Left lung (tissue), 10 donors: ENCODE results near the gene PNKP. TPM values are rescaled to one million over a fixed set of nuclear protein-coding genes. Genes with fewer than 3 reads are reported as not detected.
A peak's percentile ranks its signal among the peaks of the same experiment; 100 is the strongest.

Experiments used
- ATAC-seq: fragments of 200-7000 bp; cut with Tn5 transposase; one replicate; pipeline ENCODE4 v1.9.1; 2020; ENCODE audit warnings: moderate library complexity
- DNase-seq, 4 donors: peaks; one replicate each; pipeline ENCODE4 v3.0.0-alpha.2; 2013 to 2020
- H3K27ac ChIP-seq, 2 donors: fragments of 200-600 bp; sonication (generic) in 1 of 2; one replicate each; pipeline versions ENCODE4 v1.5.0 to v1.8.0; 2020 to 2021
- H3K27me3 ChIP-seq, 2 donors: fragments of 200-600 bp; sonication (generic) in 1 of 2; one replicate each; pipeline versions ENCODE4 v1.5.0 to v1.8.0; 2020 to 2021
- H3K36me3 ChIP-seq, 2 donors: fragments of 200-600 bp; sonication (generic) in 1 of 2; one replicate each; pipeline versions ENCODE4 v1.5.0 to v1.8.0; 2020 to 2021
- H3K4me1 ChIP-seq, 2 donors: fragments of 200-600 bp; one replicate each; pipeline ENCODE4 v1.8.0; 2021
- H3K4me3 ChIP-seq, 2 donors: fragments of 200-600 bp; sonication (generic) in 1 of 2; one replicate each; pipeline versions ENCODE4 v1.5.0 to v1.8.0; 2020 to 2021; ENCODE audit warnings: mild to moderate bottlenecking in 1 of 2
- H3K9me3 ChIP-seq, 2 donors: fragments of 200-600 bp; sonication (generic) in 1 of 2; one replicate each; pipeline versions ENCODE4 v1.5.0 to v1.8.0; 2020 to 2021
- intact Hi-C, 2 donors: fragments of 100-400 bp; cut with DNase I; formaldehyde crosslinking; loops; one replicate each; pipeline versions ENCODE4 v1.11.2 to v1.14.2; 2022
- polyA plus RNA-seq, 6 donors: library from polyadenylated mRNA; unstranded; fragments of 120-200 nt; gene quantifications; one replicate each; pipeline ENCODE4 v1.2.1, GENCODE V29; 2013; ENCODE audit not compliant: insufficient read length in 6 of 6
- total RNA-seq, 2 donors: library from RNA; stranded (reverse); fragmentation: NEBNext Ultra II Directional; extraction: Animal tissue kit (Norgen Biotek cat#: 25700); gene quantifications; one replicate each; pipeline ENCODE4 v1.2.1, GENCODE V29; 2021
- TF ChIP-seq, protein P1 (sequence below), 2 donors: fragments of 200-600 bp; sonication (generic) in 1 of 2; IDR thresholded peaks; one replicate each; pipeline versions ENCODE4 v1.5.0 to v1.8.0; 2021; ENCODE audit warnings: antibody characterized with exemption in 2 of 2
- donor health status: DM: no; HTN: yes; CAD: no.
- donor health status: DM: no; HTN: no; CAD: no.

Gene PNKP
- total and polyA plus RNA-seq, 8 donors = 56.8 to 89.5 (median 66.3) TPM

DNA sequence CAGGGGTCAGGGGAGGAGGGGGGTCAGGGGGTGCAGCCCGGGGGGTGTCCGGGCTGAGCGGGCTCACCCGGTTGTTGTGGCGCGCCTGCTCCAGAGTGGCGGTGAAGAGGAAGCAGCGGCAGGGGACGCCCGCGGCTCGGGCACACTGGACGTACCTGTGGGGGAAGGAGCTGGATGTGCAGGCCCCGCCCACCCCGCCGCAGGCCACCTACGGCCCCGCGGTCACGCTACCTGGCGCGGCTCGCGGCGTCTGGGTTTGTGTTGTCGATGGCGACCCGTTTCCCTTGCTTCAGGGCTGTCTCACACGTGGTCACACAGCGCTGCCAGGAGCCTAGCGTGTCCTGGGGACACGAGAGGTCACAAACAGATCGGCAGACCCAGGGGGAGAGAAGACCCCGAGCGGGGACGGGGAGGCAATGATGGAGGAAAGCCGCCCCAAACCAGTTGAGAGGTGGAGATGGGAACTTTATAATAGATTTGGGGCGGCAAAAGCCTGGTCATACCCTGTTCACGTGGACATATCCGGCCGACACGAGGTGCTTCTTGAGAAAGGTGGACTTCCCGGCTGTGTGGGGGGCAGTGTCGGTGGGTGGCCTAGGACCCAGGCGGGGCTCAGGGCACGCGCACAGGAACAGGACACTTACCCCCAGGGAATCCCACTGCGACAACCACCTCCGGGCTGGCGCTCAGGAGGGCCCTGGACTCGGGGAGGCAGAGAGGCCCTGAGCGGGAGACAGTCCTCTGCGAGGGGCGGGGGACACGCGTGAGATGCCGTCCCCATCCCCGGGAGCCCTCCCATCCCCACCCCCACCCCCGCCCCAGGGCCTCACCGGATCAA is 5.6 kb downstream of the PNKP start:
- Histone ChIP-seq H3K9me3 (no peaks in the 10 kb centered on the region), H3K27me3 (no peaks in the 10 kb centered on the region), H3K36me3 (peaks cover 0 to 83% of the 10 kb centered on the region in 2 donors), H3K4me3 (no peak overlapping the region), H3K4me1 (peaks cover 18 to 23% of the 10 kb centered on the region in 2 donors), H3K27ac (no peak overlapping the region)
- DNase-seq (peak in 2 of 4 donors; percentile 36 to 79), ATAC-seq (no peak)
- intact Hi-C loops = no loop called here
- TF ChIP-seq, protein P1, sequence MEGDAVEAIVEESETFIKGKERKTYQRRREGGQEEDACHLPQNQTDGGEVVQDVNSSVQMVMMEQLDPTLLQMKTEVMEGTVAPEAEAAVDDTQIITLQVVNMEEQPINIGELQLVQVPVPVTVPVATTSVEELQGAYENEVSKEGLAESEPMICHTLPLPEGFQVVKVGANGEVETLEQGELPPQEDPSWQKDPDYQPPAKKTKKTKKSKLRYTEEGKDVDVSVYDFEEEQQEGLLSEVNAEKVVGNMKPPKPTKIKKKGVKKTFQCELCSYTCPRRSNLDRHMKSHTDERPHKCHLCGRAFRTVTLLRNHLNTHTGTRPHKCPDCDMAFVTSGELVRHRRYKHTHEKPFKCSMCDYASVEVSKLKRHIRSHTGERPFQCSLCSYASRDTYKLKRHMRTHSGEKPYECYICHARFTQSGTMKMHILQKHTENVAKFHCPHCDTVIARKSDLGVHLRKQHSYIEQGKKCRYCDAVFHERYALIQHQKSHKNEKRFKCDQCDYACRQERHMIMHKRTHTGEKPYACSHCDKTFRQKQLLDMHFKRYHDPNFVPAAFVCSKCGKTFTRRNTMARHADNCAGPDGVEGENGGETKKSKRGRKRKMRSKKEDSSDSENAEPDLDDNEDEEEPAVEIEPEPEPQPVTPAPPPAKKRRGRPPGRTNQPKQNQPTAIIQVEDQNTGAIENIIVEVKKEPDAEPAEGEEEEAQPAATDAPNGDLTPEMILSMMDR (IDR thresholded peaks at IDR 0.05) = no peak

GRCh38 chr19:49861107-49861506 is 6.3 kb downstream of the PNKP start:
- ATAC-seq (peak; percentile 42), DNase-seq (peak in 3 of 4 donors; percentile 42 to 82 (median 66))
- Histone ChIP-seq H3K36me3 (peaks cover 0 to 89% of the 10 kb centered on the region in 2 donors), H3K27me3 (no peaks in the 10 kb centered on the region), H3K4me1 (peaks cover 11 to 16% of the 10 kb centered on the region in 2 donors), H3K27ac (no peak overlapping the region), H3K4me3 (no peak overlapping the region), H3K9me3 (no peaks in the 10 kb centered on the region)
- TF ChIP-seq, protein P1 (IDR thresholded peaks at IDR 0.05) = no peak
- intact Hi-C loops = no loop called here

DNA sequence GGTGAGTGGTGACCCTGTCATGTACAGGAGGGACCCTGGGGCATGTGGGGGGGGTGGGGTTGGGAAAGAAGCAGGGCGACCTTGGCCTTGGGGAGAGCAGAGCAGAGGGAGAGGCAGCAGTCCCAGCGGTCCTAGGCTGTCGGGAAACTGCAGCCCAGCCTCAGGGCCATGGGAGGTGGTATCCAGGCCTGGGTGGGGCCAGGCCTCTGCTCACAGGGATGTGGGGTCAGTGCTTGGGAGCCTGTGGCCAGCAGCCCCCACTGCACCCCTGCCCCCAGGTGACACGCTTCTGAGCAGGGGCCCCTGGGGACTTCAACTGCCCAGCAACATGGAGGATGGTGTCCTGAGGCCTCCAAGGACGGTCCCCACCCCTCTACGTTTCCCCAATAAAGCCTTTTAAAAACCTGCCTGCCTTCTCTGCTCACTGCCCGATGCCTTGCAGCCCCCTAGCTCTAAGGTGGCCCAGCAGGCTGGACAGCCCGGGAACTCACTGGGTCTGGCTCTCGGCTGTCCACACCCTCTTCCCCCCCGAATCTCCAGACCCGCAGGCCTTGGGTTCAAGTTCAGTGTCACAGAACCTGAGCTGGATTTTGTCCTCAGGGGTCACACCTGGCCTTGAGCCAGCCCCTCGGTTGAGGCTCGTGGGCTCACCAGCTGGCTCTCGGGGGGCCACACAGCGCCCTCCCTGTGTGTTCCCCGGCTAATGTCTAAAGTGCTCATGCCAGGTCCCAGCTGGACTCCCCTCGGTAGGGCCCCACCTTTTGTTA is 6.9 kb downstream of the PNKP start:
- intact Hi-C loops = no loop called here
- TF ChIP-seq, protein P1 (IDR thresholded peaks at IDR 0.05) = no peak
- Histone ChIP-seq H3K4me1 (peaks cover 5 to 11% of the 10 kb centered on the region in 2 donors), H3K27ac (no peak overlapping the region), H3K27me3 (no peaks in the 10 kb centered on the region), H3K9me3 (no peaks in the 10 kb centered on the region), H3K36me3 (peaks cover 0 to 93% of the 10 kb centered on the region in 2 donors), H3K4me3 (no peak overlapping the region)
- peak in 1 of 4 donors; percentile 51 for DNase-seq
- ATAC-seq = no peak

GRCh38 chr19:49859682-49860335 is 7.6 kb downstream of the PNKP start:
- H3K27ac ChIP-seq = no peak overlapping the region
- no peak for ATAC-seq
- peaks cover 4 to 5% of the 10 kb centered on the region in 2 donors for H3K4me1 ChIP-seq
- peaks cover 0 to 98% of the 10 kb centered on the region in 2 donors for H3K36me3 ChIP-seq
- no peaks in the 10 kb centered on the region for H3K27me3 ChIP-seq
- no peaks in the 10 kb centered on the region for H3K9me3 ChIP-seq
- peak in 2 of 4 donors; percentile 33 to 75 for DNase-seq
- TF ChIP-seq, protein P1 (IDR thresholded peaks at IDR 0.05) = no peak
- intact Hi-C loops = no loop called here
- no peak overlapping the region for H3K4me3 ChIP-seq
